Endothelial cell of umbilical vein (primary cell): ENCODE data around the gene IPO4. TPM values are rescaled to one million over a fixed set of nuclear protein-coding genes. Genes with fewer than 3 reads are reported as not detected.

ENCODE experiments used
- BruUV-seq: library from RNA; stranded (reverse); fragments of 400-500 nt; replicated peaks from 2 replicates; lab custom pipeline; 2021; lab: Mats Ljungman, UMichigan
- CTCF ChIA-PET: fragments of 300-600, 350-600 bp; sonication (Branson Sonifier 250); formaldehyde crosslinking; loops from one replicate; lab custom pipeline; 2021; ENCODE audit warnings: antibody characterized with exemption, inconsistent platforms; lab: Charles Lee
- POLR2A ChIA-PET: fragments of 300-600, 350-600 bp; sonication (Branson Sonifier 250); formaldehyde crosslinking; loops from one replicate; lab custom pipeline; 2021; ENCODE audit warnings: antibody characterized with exemption, inconsistent platforms; lab: Charles Lee
- DNase-seq: peaks from one replicate; pipeline ENCODE4 v3.0.0-alpha.2; 2011; ENCODE audit warnings: low read depth, low spot score
- FAIRE-seq: peaks from 2 replicates; lab custom pipeline; 2011; peaks lifted over from hg19 to GRCh38; lab: Jason Lieb, UNC
- H2AFZ ChIP-seq: 2 replicates; pipeline ENCODE4 v1.6.0; 2012; ENCODE audit warnings: low read depth, low read length, control low read depth, inconsistent platforms
- H3K27ac ChIP-seq: 2 replicates; pipeline ENCODE4 v1.5.1; 2011; ENCODE audit warnings: low read depth, mild to moderate bottlenecking, control low read depth, low read length, moderate library complexity; ENCODE audit not compliant: insufficient read depth
- H3K27me3 ChIP-seq, 2 experiments: 2 replicates each; pipeline versions ENCODE4 v1.6.0 to v1.6.1; 2011; ENCODE audit warnings: low read length in 2 of 2, mixed read lengths in 1 of 2; ENCODE audit not compliant: control insufficient read depth in 2 of 2, insufficient read depth in 2 of 2
- H3K36me3 ChIP-seq, 2 experiments: 2 replicates in 1 of 2; 3 replicates in 1 of 2; pipeline ENCODE4 v1.5.1; 2011; ENCODE audit warnings: low read length in 2 of 2, mild to moderate bottlenecking in 1 of 2, moderate library complexity in 1 of 2; ENCODE audit not compliant: control insufficient read depth in 2 of 2, insufficient read depth in 2 of 2; ENCODE audit errors: extremely low read depth in 1 of 2
- H3K4me1 ChIP-seq: 3 replicates; pipeline ENCODE4 v1.5.1; 2011; ENCODE audit warnings: mild to moderate bottlenecking, low read length; ENCODE audit not compliant: control insufficient read depth, insufficient read depth; ENCODE audit errors: extremely low read depth
- H3K4me2 ChIP-seq: 2 replicates; pipeline ENCODE4 v1.6.1; 2011; ENCODE audit warnings: low read length, control low read depth, mixed read lengths; ENCODE audit not compliant: insufficient read depth
- H3K4me3 ChIP-seq, 3 experiments: fragments of 200-600 bp in 1 of 3; sonication (generic), shearing (Covaris generic) in 1 of 3; replicated peaks in 1 of 3; 2 replicates each; pipeline ENCODE4 v1.5.1; 2011 to 2016; ENCODE audit warnings: control low read depth in 3 of 3, low read length in 3 of 3, mild to moderate bottlenecking in 2 of 3, inconsistent platforms in 1 of 3, low read depth in 1 of 3, moderate library complexity in 1 of 3; ENCODE audit not compliant: insufficient read depth in 1 of 3
- H3K79me2 ChIP-seq: 2 replicates; pipeline ENCODE4 v1.6.0; 2012; ENCODE audit warnings: low read length, inconsistent platforms; ENCODE audit not compliant: control insufficient read depth, insufficient read depth
- H3K9ac ChIP-seq: replicated peaks from 2 replicates; pipeline ENCODE3; 2011; ENCODE audit warnings: low read length, control low read depth; ENCODE audit not compliant: insufficient read depth; ENCODE audit errors: extremely low read depth
- H3K9me1 ChIP-seq: replicated peaks from 3 replicates; pipeline ENCODE4 v1.6.0; 2011; ENCODE audit warnings: mild to moderate bottlenecking, low read length; ENCODE audit not compliant: control insufficient read depth, insufficient read depth; ENCODE audit errors: extremely low read depth
- H3K9me3 ChIP-seq: replicated peaks from 2 replicates; pipeline ENCODE4 v1.5.1; 2012; ENCODE audit warnings: low read length, inconsistent platforms; ENCODE audit not compliant: control insufficient read depth, insufficient read depth
- H4K20me1 ChIP-seq: replicated peaks from 2 replicates; pipeline ENCODE3; 2011; ENCODE audit warnings: mild to moderate bottlenecking, low read length; ENCODE audit not compliant: control insufficient read depth, insufficient read depth; ENCODE audit errors: extremely low read depth
- EZH2 ChIP-seq: IDR thresholded peaks from 2 replicates; pipeline ENCODE4 v1.6.1; 2012; ENCODE audit warnings: borderline replicate concordance, low read depth, mild to moderate bottlenecking, moderate library complexity, low read length, inconsistent platforms; ENCODE audit not compliant: severe bottlenecking
- FOS ChIP-seq: IDR thresholded peaks from 2 replicates; pipeline ENCODE4 v1.6.1; 2011; ENCODE audit warnings: mild to moderate bottlenecking, low read length, moderate library complexity, borderline replicate concordance; ENCODE audit not compliant: insufficient read depth
- GATA2 ChIP-seq: IDR thresholded peaks from 2 replicates; pipeline ENCODE4 v1.7.0; 2011; ENCODE audit warnings: low read depth, mild to moderate bottlenecking, moderate library complexity, mixed read lengths, low read length; ENCODE audit not compliant: insufficient read length, insufficient read depth
- JUN ChIP-seq: IDR thresholded peaks from 2 replicates; pipeline ENCODE4 v1.6.1; 2011; ENCODE audit warnings: borderline replicate concordance, low read depth; ENCODE audit not compliant: insufficient read length, insufficient read depth
- MYC ChIP-seq: IDR thresholded peaks from one replicate; pipeline ENCODE4 v1.6.1; 2011; ENCODE audit warnings: mild to moderate bottlenecking, low read depth, low read length
- POLR2A ChIP-seq: IDR thresholded peaks from 2 replicates; pipeline ENCODE4 v1.6.1; 2012; ENCODE audit warnings: low read depth, mild to moderate bottlenecking, control low read depth, low read length
- POLR2AphosphoS5 ChIP-seq: IDR thresholded peaks from 2 replicates; pipeline ENCODE4 v1.6.1; 2012; ENCODE audit warnings: low read depth, mild to moderate bottlenecking, control low read depth, low read length, moderate library complexity; ENCODE audit not compliant: insufficient read depth
- dilution Hi-C: fragments of 300-500 bp; cut with MboI; formaldehyde crosslinking; loops from one replicate; pipeline ENCODE4 v1.15.0; 2019; ENCODE audit warnings: low sequenced_read_pairs; ENCODE audit not compliant: extremely low pct_ligation_motif_present
- intact Hi-C: fragments of 100-400 bp; cut with micrococcal nuclease; formaldehyde crosslinking; loops from one replicate; pipeline ENCODE4 v1.10.0; 2022
- polyA plus RNA-seq, 4 experiments: library from polyadenylated mRNA; depleted of rRNA in 3 of 4; stranded (reverse) in 3 of 4; unstranded in 1 of 4; fragments of >200 nt; gene quantifications; 2 replicates each; pipeline versions ENCODE4 v1.2.1 to v1.2.3, GENCODE V29; 2011 to 2012; ENCODE audit warnings: missing spikeins in 1 of 4
- total RNA-seq: library from RNA; stranded (reverse); gene quantifications from 2 replicates; pipeline ENCODE4 v1.2.3, GENCODE V29; 2021
- TF ChIP-seq, protein P1 (sequence below): IDR thresholded peaks from 2 replicates; pipeline ENCODE4 v1.6.1; 2011; ENCODE audit not compliant: insufficient read depth, insufficient read length
- TF ChIP-seq, protein P2 (sequence below), 2 donors: IDR thresholded peaks; 1 replicate in 1 of 2; 2 replicates in 1 of 2; pipeline ENCODE4 v1.5.1; 2011; ENCODE audit warnings: low read length in 2 of 2, mild to moderate bottlenecking in 2 of 2, moderate library complexity in 2 of 2, control low read depth in 1 of 2, inconsistent platforms in 1 of 2, low read depth in 1 of 2; ENCODE audit not compliant: insufficient read depth in 1 of 2; ENCODE audit errors: extremely low read depth in 1 of 2

Gene IPO4
- total and polyA plus RNA-seq, 2 donors (not counting 3 experiments of a cell fraction or from before 2014, with no cell fraction given): 24.6 to 66.5 TPM

GRCh38 chr14:24185026-24185425 is 3.6 kb downstream of the IPO4 start:
- no peak for TF ChIP-seq FOS
- no peak for TF ChIP-seq POLR2A
- no peak for TF ChIP-seq MYC
- TF ChIP-seq, protein P1, sequence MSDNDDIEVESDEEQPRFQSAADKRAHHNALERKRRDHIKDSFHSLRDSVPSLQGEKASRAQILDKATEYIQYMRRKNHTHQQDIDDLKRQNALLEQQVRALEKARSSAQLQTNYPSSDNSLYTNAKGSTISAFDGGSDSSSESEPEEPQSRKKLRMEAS: no peak
- Histone ChIP-seq H4K20me1 (no peaks in the 10 kb centered on the region), H3K9ac (no peak overlapping the region), H3K4me2 (no peak overlapping the region), H3K9me1 (no peaks in the 10 kb centered on the region), H3K9me3 (no peaks in the 10 kb centered on the region), H3K36me3 (peaks cover 0 to 30% of the 10 kb centered on the region in 2 experiments), H3K4me3 (no peak overlapping the region), H3K27me3 (no peaks in the 10 kb centered on the region), H3K4me1 (peaks cover 6% of the 10 kb centered on the region), H2AFZ (no peak overlapping the region), H3K27ac (no peak overlapping the region), H3K79me2 (peaks cover 5% of the 10 kb centered on the region)
- dilution Hi-C loops (no loop called here), intact Hi-C loops (no loop called here)
- ChIA-PET POLR2A (interaction anchor here (1.2 kb wide), 1 partner anchor 24 kb away, joined by 3 read pairs; the partner anchor contains the start of gene IRF9), CTCF (interaction anchor here (0.9 to 1.2 kb wide), 3 partner anchors 24 to 111 kb away, joined by 3 read pairs; partner anchors contain the start of gene IRF9)
- no TSS peak for BruUV-seq
- DNase-seq (no peak), FAIRE-seq (no peak)

GRCh38 chr14:24184104-24184970 is 4.3 kb downstream of the IPO4 start:
- intact Hi-C loops: no loop called here
- no peaks in the 10 kb centered on the region for H3K9me1 ChIP-seq
- H3K9me3 ChIP-seq: no peaks in the 10 kb centered on the region
- TF ChIP-seq GATA2: no peak
- TF ChIP-seq, protein P2, sequence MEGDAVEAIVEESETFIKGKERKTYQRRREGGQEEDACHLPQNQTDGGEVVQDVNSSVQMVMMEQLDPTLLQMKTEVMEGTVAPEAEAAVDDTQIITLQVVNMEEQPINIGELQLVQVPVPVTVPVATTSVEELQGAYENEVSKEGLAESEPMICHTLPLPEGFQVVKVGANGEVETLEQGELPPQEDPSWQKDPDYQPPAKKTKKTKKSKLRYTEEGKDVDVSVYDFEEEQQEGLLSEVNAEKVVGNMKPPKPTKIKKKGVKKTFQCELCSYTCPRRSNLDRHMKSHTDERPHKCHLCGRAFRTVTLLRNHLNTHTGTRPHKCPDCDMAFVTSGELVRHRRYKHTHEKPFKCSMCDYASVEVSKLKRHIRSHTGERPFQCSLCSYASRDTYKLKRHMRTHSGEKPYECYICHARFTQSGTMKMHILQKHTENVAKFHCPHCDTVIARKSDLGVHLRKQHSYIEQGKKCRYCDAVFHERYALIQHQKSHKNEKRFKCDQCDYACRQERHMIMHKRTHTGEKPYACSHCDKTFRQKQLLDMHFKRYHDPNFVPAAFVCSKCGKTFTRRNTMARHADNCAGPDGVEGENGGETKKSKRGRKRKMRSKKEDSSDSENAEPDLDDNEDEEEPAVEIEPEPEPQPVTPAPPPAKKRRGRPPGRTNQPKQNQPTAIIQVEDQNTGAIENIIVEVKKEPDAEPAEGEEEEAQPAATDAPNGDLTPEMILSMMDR (IDR thresholded peaks at IDR 0.05; ENCODE audit: extremely low read depth in 1 of 2, insufficient read depth in 1 of 2, low read depth in 1 of 2, low read length in 2 of 2): no peak
- no peak for TF ChIP-seq EZH2
- no peak for TF ChIP-seq MYC
- TF ChIP-seq, protein P1: no peak
- no peak for TF ChIP-seq FOS
- TF ChIP-seq POLR2AphosphoS5: no peak
- TF ChIP-seq POLR2A: no peak
- no peak for TF ChIP-seq JUN
- H2AFZ ChIP-seq: no peak overlapping the region
- no TSS peak for BruUV-seq
- ChIA-PET CTCF (no interaction called here), POLR2A (interaction anchor here (1.2 kb wide), 1 partner anchor 24 kb away, joined by 3 read pairs; the partner anchor contains the start of gene IRF9)
- no peak overlapping the region for H3K9ac ChIP-seq
- H4K20me1 ChIP-seq: no peaks in the 10 kb centered on the region
- FAIRE-seq (no peak), DNase-seq (no peak)
- H3K79me2 ChIP-seq: peaks cover 5% of the 10 kb centered on the region
- H3K4me1 ChIP-seq: peaks cover 6% of the 10 kb centered on the region
- H3K27ac ChIP-seq: no peak overlapping the region
- H3K27me3 ChIP-seq: no peaks in the 10 kb centered on the region
- H3K36me3 ChIP-seq: peaks cover 0 to 36% of the 10 kb centered on the region in 2 experiments
- dilution Hi-C loops: no loop called here
- no peak overlapping the region for H3K4me2 ChIP-seq
- no peak overlapping the region for H3K4me3 ChIP-seq
